K562 (cell line): ENCODE measurements around the gene FOS. TPM values are rescaled to one million over a fixed set of nuclear protein-coding genes. Genes with fewer than 3 reads are reported as not detected.

Experiments used
- HDAC6 ChIP-seq: IDR thresholded peaks from 2 replicates; pipeline ENCODE4 v1.6.1; 2012; ENCODE audit warnings: low read depth, mild to moderate bottlenecking, control low read depth, inconsistent platforms, low read length, moderate library complexity
- SIN3A ChIP-seq, 2 experiments: fragments of 150-350 bp in 1 of 2; IDR thresholded peaks; 2 replicates each; pipeline ENCODE4 v1.6.1; 2011 to 2016; ENCODE audit warnings: borderline replicate concordance in 2 of 2, low read depth in 2 of 2, low read length in 2 of 2, mild to moderate bottlenecking in 2 of 2, moderate library complexity in 2 of 2; ENCODE audit not compliant: control insufficient read depth in 1 of 2
- SMC3 ChIP-seq: conservative IDR thresholded peaks from 2 replicates; pipeline ENCODE4 v1.6.1; 2011; ENCODE audit warnings: low read depth, low read length, improper control_type of control experiment; ENCODE audit not compliant: insufficient read depth
- ZBTB40 ChIP-seq, 2 experiments: fragments of 450-650 bp in 1 of 2; sonication (generic) in 1 of 2; formaldehyde crosslinking in 1 of 2; IDR thresholded peaks; 2 replicates each; pipeline versions ENCODE4 v1.7.1 to v1.9.0; 2016 to 2022; ENCODE audit warnings: inconsistent platforms in 1 of 2, mild to moderate bottlenecking in 1 of 2, missing genetic modification reagents in 1 of 2
- polyA plus RNA-seq, 8 experiments: library from polyadenylated mRNA; depleted of rRNA in 4 of 8; stranded (reverse) in 5 of 8; unstranded in 3 of 8; fragments of >200 nt; fragmentation: Nextera tagmentation in 2 of 8; fragmentation: Illumina TruSeq in 1 of 8; extraction: Ambion mirVana in 2 of 8; extraction: Trizol in 1 of 8; gene quantifications; 2 replicates each; pipeline versions ENCODE4 v1.2.1 to v1.2.3, GENCODE V29; 2011 to 2014; ENCODE audit warnings: inconsistent platforms in 1 of 8, missing spikeins in 1 of 8
- total RNA-seq, 7 experiments: library from RNA; depleted of rRNA in 6 of 7; stranded (reverse); fragments of >200 nt in 6 of 7; fragmentation: Illumina TruSeq in 2 of 7; extraction: Trizol in 2 of 7; gene quantifications; 2 replicates each; pipeline versions ENCODE4 v1.2.1 to v1.2.3, GENCODE V29; 2011 to 2021; ENCODE audit warnings: low replicate concordance in 1 of 7

The FOS gene
- total and polyA plus RNA-seq, 9 of the 15 experiments (the other 6 are each of a cell fraction or from before 2014, with no cell fraction given), result 0.54 to 13.8 (median 8.9) TPM

GRCh38 chr14:75294649-75295033 is 16.0 kb downstream of the FOS start (continued):
- TF ChIP-seq SMC3 (no peak), SIN3A (IDR thresholded peaks at IDR 0.05; ENCODE audit: borderline replicate concordance in 2 of 2, control insufficient read depth in 1 of 2, low read depth in 2 of 2, low read length in 2 of 2) (0 out of 4 replicates have a peak, but pooled peaks of 1 of the 2 experiments have one; percentile 4), HDAC6 (no peak), ZBTB40 (IDR thresholded peaks at IDR 0.05) (no peak), ZBTB40 (CRISPR knock-in tag; IDR thresholded peaks at IDR 0.05) (no peak)
